Measurements from ENCODE around the gene IFT80. TPM values are rescaled to one million over a fixed set of nuclear protein-coding genes. Genes with fewer than 3 reads are reported as not detected.

The IFT80 gene
- total RNA-seq, 4 donors from 2014 or later, result 5.5 to 11.9 (median 9.7) TPM

- H3K4me1 ChIP-seq, result no peaks in the 10 kb centered on the region
- H3K27ac ChIP-seq (replicated peaks in 1 of 4), result no peak overlapping the region
- peaks cover 0 to 26% (median 8%) of the 10 kb centered on the region in 4 donors for H3K36me3 ChIP-seq
- intact Hi-C loops (cut with DNase I), result no loop called here
- TF ChIP-seq CTCF (IDR thresholded peaks at IDR 0.05) (no peak), EP300 (IDR thresholded peaks at IDR 0.05) (no peak), POLR2A (IDR thresholded peaks at IDR 0.05; ENCODE audit: low read depth) (no peak), POLR2AphosphoS5 (IDR thresholded peaks at IDR 0.05) (no peak)
- H3K27me3 ChIP-seq, result no peaks in the 10 kb centered on the region
- no peak for DNase-seq (ENCODE audit: extremely low spot score)
- no peak overlapping the region for H3K4me3 ChIP-seq
- H3K9me3 ChIP-seq, result no peaks in the 10 kb centered on the region
These were observed 84.0 kb downstream of the IFT80 start for GRCh38 chr3:160314995-160315394.

DNA sequence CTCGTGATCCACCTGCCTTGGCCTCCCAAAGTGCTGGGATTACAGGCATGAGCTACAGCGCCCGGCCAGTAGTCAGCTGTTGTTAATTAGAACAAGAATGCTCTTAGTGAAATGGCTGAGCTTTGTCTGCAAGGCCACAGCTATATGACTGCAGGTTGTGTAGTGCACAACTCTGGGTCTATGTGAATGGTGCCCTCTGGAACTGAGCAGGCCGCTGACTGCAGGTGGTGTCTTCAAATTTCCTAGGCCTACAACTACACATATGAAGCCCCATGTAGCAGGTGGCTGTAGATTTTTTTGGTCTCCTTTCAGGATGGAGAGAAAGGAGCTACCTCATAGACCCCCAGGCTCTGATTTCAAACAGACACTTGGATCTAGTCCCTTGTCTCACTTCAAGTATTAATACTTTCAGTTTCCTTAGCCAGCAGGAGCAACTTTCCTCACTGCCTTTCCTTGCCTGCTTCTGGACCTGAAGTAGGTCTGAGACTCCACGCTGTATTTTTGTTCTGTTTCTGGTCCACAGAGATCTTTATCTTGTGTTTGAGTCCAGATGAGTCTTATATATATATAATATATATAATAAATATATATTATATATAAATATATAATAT lies 86.9 kb downstream of the IFT80 start:
- Histone ChIP-seq H3K27me3 (no peaks in the 10 kb centered on the region), H3K27ac (replicated peaks in 1 of 4) (no peak overlapping the region), H3K36me3 (peaks cover 0 to 18% (median 5%) of the 10 kb centered on the region in 4 donors), H3K4me1 (no peaks in the 10 kb centered on the region), H3K9me3 (no peaks in the 10 kb centered on the region), H3K4me3 (no peak overlapping the region)
- intact Hi-C loops (cut with DNase I), result no loop called here
- WGBS, result 98% methylated on average over 5 of the region's 5 CpGs
- TF ChIP-seq CTCF (IDR thresholded peaks at IDR 0.05), result no peak
- TF ChIP-seq POLR2A (IDR thresholded peaks at IDR 0.05; ENCODE audit: low read depth), result no peak
- TF ChIP-seq POLR2AphosphoS5 (IDR thresholded peaks at IDR 0.05), result no peak
- TF ChIP-seq EP300 (IDR thresholded peaks at IDR 0.05), result no peak
- no peak for DNase-seq (ENCODE audit: extremely low spot score)

DNA sequence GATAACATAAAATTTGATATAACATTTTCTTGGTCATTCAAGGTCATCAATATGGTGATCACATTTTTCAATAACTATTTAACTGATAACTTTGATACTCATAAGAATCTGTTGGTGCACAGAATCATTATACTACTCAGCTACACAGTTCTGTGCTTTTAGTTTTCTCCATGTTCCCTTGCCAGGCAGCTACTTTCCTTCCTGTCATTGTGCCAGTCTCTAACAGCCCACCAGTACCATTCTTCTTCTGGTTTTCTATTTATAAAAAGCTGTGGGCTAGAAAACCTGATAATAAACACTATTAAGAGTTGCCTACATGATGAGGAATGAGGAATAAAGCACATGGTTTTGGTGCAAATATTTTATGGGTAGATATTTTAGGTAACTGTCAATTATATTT lies 96.2 kb downstream of the IFT80 start:
- intact Hi-C loops (cut with DNase I), result no loop called here
- Histone ChIP-seq H3K27ac (replicated peaks in 1 of 4) (no peak overlapping the region), H3K4me1 (no peaks in the 10 kb centered on the region), H3K36me3 (peaks cover 0 to 31% (median 12%) of the 10 kb centered on the region in 4 donors), H3K9me3 (no peaks in the 10 kb centered on the region), H3K4me3 (no peak overlapping the region), H3K27me3 (no peaks in the 10 kb centered on the region)
- no peak for DNase-seq (ENCODE audit: extremely low spot score)
- TF ChIP-seq POLR2A (IDR thresholded peaks at IDR 0.05; ENCODE audit: low read depth) (no peak), CTCF (IDR thresholded peaks at IDR 0.05) (no peak), EP300 (IDR thresholded peaks at IDR 0.05) (no peak), POLR2AphosphoS5 (IDR thresholded peaks at IDR 0.05) (no peak)

DNA sequence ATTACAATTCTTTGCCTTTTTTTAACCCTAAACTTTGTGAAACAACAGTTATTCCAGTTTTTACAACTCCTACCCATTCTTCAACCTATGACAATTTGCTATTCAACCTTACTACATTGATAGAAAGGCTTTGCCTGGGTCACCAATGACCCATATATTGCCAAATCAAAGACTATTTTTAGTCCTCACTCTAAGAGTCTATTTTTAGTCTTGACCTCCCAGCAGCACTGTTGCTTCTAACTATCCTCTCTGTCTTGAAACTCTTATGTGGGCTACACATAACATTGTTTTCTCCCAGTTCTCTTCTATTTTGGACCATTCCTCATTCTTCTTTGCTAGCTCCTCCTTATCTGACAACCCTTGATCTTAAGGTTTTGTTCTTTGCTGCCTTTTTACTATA lies 102.4 kb downstream of the IFT80 start:
- no peaks in the 10 kb centered on the region for H3K9me3 ChIP-seq
- H3K27me3 ChIP-seq, result no peaks in the 10 kb centered on the region
- no peak overlapping the region for H3K27ac ChIP-seq (replicated peaks in 1 of 4)
- TF ChIP-seq EP300 (IDR thresholded peaks at IDR 0.05), result no peak
- no peak for TF ChIP-seq CTCF (IDR thresholded peaks at IDR 0.05)
- TF ChIP-seq POLR2AphosphoS5 (IDR thresholded peaks at IDR 0.05), result no peak
- TF ChIP-seq POLR2A (IDR thresholded peaks at IDR 0.05; ENCODE audit: low read depth), result no peak
- peaks cover 0 to 4% (median 0%) of the 10 kb centered on the region in 4 donors for H3K4me1 ChIP-seq
- DNase-seq (ENCODE audit: extremely low spot score), result no peak
- H3K36me3 ChIP-seq, result peaks cover 0 to 9% (median 0%) of the 10 kb centered on the region in 4 donors
- H3K4me3 ChIP-seq, result no peak overlapping the region
- intact Hi-C loops (cut with DNase I), result no loop called here

DNA sequence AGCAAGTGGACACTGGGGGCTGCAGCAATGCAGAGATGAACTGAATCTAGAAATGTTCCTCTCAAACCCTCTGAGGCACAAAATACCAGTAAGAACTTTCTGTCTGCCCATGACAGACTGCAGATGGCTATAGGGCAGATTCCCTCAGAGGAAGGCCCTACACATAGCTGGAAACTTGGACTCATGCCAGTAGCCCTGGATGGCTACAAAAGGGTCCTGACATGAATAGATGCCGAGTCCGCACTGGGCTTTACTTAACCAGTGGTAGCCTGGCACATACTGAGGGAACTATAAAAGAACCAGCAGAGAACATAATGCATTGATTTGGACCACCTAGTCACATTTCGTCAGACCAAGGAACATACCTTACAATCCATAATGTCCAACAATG lies 107.1 kb downstream of the IFT80 start:
- no peak for DNase-seq (ENCODE audit: extremely low spot score)
- Histone ChIP-seq H3K36me3 (no peaks in the 10 kb centered on the region), H3K4me3 (no peak overlapping the region), H3K27me3 (no peaks in the 10 kb centered on the region), H3K4me1 (peaks cover 0 to 4% (median 0%) of the 10 kb centered on the region in 4 donors), H3K27ac (replicated peaks in 1 of 4) (no peak overlapping the region), H3K9me3 (no peaks in the 10 kb centered on the region)
- 74% methylated on average over 3 of the region's 3 CpGs for WGBS
- intact Hi-C loops (cut with DNase I), result no loop called here
- TF ChIP-seq POLR2AphosphoS5 (IDR thresholded peaks at IDR 0.05) (no peak), EP300 (IDR thresholded peaks at IDR 0.05) (no peak), POLR2A (IDR thresholded peaks at IDR 0.05; ENCODE audit: low read depth) (no peak), CTCF (IDR thresholded peaks at IDR 0.05) (no peak)
